ENCODE data around the gene ABHD17C.

GRCh38 chr15:80790236-80790635 is 95.1 kb downstream of the ABHD17C start:
- TF ChIP-seq CTCF (IDR thresholded peaks at IDR 0.05) (no peak), POLR2A (IDR thresholded peaks at IDR 0.05) (no peak), POLR2AphosphoS5 (IDR thresholded peaks at IDR 0.05) (no peak)

Data from transverse colon (tissue), 4 donors.